Bronchial epithelial cell (primary cell): ENCODE data around the gene COPZ2. TPM values are rescaled to one million over a fixed set of nuclear protein-coding genes. Genes with fewer than 3 reads are reported as not detected.

Experiments used
- DNase-seq: peaks from one replicate; pipeline ENCODE4 v3.0.0-alpha.2; 2010; ENCODE audit warnings: low read depth
- FAIRE-seq: peaks from 2 replicates; lab custom pipeline; 2011; peaks lifted over from hg19 to GRCh38; lab: Jason Lieb, UNC
- H3K27me3 ChIP-seq: 2 replicates; pipeline ENCODE4 v1.5.1; 2011; ENCODE audit warnings: low read length; ENCODE audit not compliant: control insufficient read depth, insufficient read depth
- H3K36me3 ChIP-seq: 2 replicates; pipeline ENCODE4 v1.5.1; 2011; ENCODE audit warnings: low read length; ENCODE audit not compliant: control insufficient read depth, insufficient read depth
- H3K4me3 ChIP-seq: 2 replicates; pipeline ENCODE4 v1.5.1; 2011; ENCODE audit warnings: mild to moderate bottlenecking, low read depth, low read length, control low read depth
- total RNA-seq: library from RNA; depleted of rRNA; stranded (reverse); fragments of >200 nt; gene quantifications from 2 replicates; pipeline ENCODE4 v1.2.1, GENCODE V29; 2014
- TF ChIP-seq, protein P1 (sequence below): IDR thresholded peaks from 2 replicates; pipeline ENCODE4 v1.5.1; 2011; ENCODE audit warnings: mild to moderate bottlenecking, moderate library complexity, low read length, control low read depth, inconsistent platforms; ENCODE audit not compliant: insufficient read depth, severe bottlenecking

COPZ2 gene
- total RNA-seq, 1 donor from 2014 or later = 8.2 TPM

DNA sequence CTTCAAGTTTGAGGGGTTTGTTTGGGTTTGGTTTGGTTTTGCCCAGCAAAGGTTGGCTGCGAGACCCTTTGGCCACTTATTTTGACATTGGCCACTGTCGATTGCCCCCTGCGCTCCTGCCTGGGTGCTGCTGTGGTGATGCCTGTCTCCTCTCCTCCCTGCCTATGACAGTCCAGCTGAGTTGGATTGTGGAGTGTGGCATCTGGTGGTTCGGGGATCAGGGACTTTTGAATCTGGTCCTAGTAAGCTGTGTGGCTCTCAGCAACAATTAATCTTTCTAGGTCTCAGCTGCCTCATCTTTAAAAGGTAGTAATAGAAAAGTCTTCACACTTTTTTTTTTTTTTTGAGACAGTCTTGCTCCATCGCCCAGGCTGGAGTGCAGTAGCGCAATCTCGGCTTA lies 39.6 kb downstream of the COPZ2 start:
- FAIRE-seq = no peak
- H3K27me3 ChIP-seq = no peaks in the 10 kb centered on the region

DNA sequence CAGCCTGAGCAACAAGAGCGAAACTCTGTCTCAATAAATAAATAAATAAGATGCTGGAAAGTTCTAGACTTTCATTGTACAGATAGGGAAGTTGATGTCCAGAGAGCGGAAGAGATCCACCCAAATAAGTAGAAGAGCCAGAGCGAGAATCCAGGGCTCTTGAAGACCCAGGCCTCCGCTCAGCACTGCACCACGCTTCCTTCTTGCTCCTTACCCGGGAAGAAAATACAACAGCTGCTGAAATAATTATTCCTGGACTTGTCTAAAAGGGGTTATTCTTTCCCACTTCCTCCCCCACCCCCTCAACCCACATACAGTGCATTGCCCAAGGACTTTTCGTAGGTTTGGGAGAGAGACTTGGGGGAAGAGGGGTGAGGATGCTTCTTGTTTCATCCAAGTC lies 40.0 kb downstream of the COPZ2 start:
- TF ChIP-seq, protein P1, sequence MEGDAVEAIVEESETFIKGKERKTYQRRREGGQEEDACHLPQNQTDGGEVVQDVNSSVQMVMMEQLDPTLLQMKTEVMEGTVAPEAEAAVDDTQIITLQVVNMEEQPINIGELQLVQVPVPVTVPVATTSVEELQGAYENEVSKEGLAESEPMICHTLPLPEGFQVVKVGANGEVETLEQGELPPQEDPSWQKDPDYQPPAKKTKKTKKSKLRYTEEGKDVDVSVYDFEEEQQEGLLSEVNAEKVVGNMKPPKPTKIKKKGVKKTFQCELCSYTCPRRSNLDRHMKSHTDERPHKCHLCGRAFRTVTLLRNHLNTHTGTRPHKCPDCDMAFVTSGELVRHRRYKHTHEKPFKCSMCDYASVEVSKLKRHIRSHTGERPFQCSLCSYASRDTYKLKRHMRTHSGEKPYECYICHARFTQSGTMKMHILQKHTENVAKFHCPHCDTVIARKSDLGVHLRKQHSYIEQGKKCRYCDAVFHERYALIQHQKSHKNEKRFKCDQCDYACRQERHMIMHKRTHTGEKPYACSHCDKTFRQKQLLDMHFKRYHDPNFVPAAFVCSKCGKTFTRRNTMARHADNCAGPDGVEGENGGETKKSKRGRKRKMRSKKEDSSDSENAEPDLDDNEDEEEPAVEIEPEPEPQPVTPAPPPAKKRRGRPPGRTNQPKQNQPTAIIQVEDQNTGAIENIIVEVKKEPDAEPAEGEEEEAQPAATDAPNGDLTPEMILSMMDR = no peak
- H3K27me3 ChIP-seq = no peaks in the 10 kb centered on the region
- FAIRE-seq (no peak), DNase-seq (no peak)
- H3K4me3 ChIP-seq = no peak overlapping the region
- no peaks in the 10 kb centered on the region for H3K36me3 ChIP-seq

More for the DNA sequence above, 39.6 kb downstream of the COPZ2 start:
- TF ChIP-seq, protein P1 = no peak
- no peak for DNase-seq
- Histone ChIP-seq H3K36me3 (no peaks in the 10 kb centered on the region), H3K4me3 (no peak overlapping the region)

DNA sequence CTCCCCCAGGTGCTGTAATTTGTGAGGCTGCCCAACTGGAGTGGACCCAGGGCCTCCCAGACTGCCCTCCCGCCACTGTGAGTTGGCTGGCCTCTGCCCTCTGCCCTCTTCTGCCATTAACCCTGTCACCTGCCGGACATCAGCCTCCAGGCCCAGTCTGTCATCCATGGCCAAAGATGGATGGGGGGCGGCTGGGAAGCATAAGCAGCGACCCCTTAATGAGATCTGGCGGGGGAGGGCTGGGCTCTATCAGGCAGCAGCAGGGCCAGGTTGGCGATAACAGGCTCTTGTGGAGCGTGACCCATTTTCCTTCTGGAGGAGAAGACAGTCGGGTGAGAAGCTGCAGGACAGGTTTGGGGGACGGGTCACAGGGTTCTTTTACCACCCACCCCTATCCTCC lies 41.4 kb downstream of the COPZ2 start:
- Histone ChIP-seq H3K36me3 (no peaks in the 10 kb centered on the region), H3K4me3 (no peak overlapping the region), H3K27me3 (no peaks in the 10 kb centered on the region)
- FAIRE-seq (no peak), DNase-seq (no peak)
- TF ChIP-seq, protein P1 = no peak

DNA sequence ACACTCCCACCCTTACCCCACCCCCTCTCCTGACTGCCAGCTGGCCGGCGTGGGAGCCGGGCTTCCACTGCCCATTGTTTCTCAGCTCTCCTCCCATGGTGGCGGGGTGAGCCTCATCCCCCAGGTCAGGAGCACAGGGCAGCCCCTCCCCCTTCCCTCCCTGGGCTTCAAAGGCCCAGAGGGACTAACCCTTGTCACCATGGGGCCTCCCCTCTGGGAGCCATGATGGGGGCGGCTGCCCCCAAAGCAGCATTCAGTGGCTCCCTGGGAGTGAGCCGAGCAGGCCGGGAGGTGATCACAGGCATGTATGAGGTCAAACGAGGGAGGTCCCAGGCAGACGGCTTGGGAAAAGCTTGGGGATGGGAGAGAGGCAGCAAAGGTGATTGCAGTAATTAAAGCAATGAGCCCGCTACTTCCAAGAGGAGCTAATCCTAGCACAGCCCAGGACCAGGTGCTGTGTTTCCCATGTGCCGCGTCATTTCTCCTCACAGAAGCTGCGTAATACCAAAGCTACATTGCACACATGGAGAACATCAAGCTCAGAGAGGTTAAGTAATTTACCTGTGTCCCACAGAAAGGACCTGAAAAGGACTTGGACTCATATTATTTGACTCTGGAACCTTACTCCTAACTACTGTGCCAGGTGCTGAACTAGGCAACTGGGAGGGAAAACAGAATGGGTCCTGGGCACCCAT lies 42.2 kb downstream of the COPZ2 start:
- Histone ChIP-seq H3K36me3 (no peaks in the 10 kb centered on the region), H3K4me3 (no peak overlapping the region), H3K27me3 (no peaks in the 10 kb centered on the region)
- TF ChIP-seq, protein P1 = no peak
- DNase-seq (no peak), FAIRE-seq (no peak)

DNA sequence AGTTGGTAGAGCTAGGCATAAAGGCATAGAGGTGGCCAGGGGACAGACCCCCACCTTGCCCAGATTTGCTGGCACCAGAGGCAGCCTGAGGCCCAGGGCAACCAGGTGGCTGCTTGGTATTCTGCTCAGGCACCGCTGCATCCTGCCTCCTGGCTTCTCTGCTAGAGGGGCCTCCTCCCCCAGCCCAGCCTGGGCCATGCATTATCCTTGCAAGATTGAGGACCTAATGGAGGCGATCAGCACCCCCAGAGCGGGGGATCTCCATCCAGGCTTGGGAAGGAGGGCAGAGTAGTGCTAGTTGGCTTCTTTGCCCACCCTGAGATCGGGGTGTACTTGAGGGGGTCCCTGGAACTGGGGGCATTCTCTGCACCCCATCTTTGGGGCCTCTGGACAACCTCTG lies 42.9 kb downstream of the COPZ2 start:
- no peaks in the 10 kb centered on the region for H3K27me3 ChIP-seq
- H3K36me3 ChIP-seq = no peaks in the 10 kb centered on the region
- H3K4me3 ChIP-seq = no peak overlapping the region
- no peak for FAIRE-seq
- no peak for DNase-seq
- TF ChIP-seq, protein P1 = no peak

DNA sequence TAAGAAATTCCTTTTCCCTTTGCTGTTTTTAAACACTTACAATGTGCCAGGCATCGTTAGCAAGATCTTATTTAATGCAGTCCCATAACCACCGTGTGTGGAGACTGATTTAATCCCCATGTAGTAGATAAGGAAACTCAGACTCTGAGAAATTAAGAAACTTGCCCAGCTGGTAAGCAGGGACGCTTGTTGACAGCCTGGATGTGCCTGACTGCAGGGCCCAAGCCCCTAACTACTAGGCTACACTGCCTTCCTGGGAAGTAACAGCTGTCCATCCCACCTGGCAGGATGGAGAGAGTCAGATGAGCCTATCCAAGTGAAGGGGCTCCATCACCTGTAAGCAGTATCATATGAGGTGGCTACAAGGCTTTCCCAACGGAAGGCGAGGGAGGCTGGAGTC lies 43.6 kb downstream of the COPZ2 start:
- no peak for DNase-seq
- TF ChIP-seq, protein P1 = no peak
- no peaks in the 10 kb centered on the region for H3K36me3 ChIP-seq
- no peak overlapping the region for H3K4me3 ChIP-seq
- H3K27me3 ChIP-seq = no peaks in the 10 kb centered on the region
- no peak for FAIRE-seq
